Lower leg skin (tissue), 3 donors: ENCODE results near the gene SESN1.

Experiments
- CTCF ChIP-seq, 3 donors: fragments of 450-650 bp; IDR thresholded peaks; one replicate each; pipeline ENCODE4 v1.5.1; 2016; ENCODE audit warnings: antibody characterized with exemption in 3 of 3, mild to moderate bottlenecking in 3 of 3, moderate library complexity in 2 of 3
- POLR2A ChIP-seq, 2 donors: fragments of 450-650 bp; IDR thresholded peaks; one replicate each; pipeline ENCODE4 v1.6.1; 2016 to 2017; ENCODE audit warnings: antibody characterized with exemption in 2 of 2, mild to moderate bottlenecking in 1 of 2, moderate library complexity in 1 of 2

GRCh38 chr6:109033655-109034054, 61.0 kb downstream of the SESN1 start:
- TF ChIP-seq POLR2A (IDR thresholded peaks at IDR 0.05) (no peak), CTCF (IDR thresholded peaks at IDR 0.05) (no peak)
